ENCODE results near the gene DAB1. TPM values are rescaled to one million over a fixed set of nuclear protein-coding genes. Genes with fewer than 3 reads are reported as not detected.

DAB1 gene
- total RNA-seq, 1 donor from 2014 or later: 14.0 TPM

DNA sequence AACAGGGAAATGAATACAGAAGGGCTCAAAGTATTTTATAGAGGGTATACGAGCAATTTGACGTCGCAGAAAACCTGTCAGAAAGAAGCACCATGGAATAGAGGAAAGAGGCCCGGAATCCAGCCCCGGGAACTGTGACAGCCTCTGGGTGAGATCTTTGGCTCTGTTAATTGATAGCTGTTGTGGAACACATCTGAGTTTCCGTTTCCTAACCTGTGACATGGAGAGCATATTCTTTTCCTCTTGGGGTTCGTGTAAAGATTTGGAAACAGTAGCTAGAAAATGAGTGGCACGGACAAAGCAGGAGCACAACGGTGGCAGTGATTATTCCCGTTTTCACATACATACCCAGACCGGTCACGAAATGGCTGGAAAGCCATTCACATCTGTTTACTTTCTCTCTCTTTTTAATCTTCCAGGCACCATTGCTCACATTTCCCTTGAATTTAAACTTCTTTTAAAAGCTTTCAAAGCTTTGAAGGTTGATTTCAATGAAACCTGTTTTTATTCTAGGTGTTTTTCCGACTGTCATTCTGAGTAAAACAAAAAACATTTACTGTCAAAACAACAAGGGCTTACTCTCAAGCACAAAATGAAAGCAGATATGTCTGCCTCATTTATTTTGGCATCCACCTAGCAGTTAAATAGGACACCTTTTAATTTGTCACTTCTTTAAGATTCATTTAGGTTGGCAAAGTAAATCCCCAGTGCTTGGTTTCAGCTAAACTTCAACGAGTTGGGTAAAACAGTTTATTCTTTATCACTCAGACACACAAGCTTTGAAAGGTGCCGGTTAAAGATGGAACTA lies 431.3 kb downstream of the DAB1 start:
- Mint-ChIP-seq H3K9me3 (no peaks in the 10 kb centered on the region), H3K36me3 (ENCODE audit: low read depth) (no peaks in the 10 kb centered on the region), H3K27me3 (ENCODE audit: low read depth) (no peaks in the 10 kb centered on the region), H3K4me1 (no peaks in the 10 kb centered on the region), H3K27ac (ENCODE audit: unreplicated experiment) (no peak overlapping the region), H3K4me3 (no peak overlapping the region)
- no peak for DNase-seq (ENCODE audit: low read depth, low spot score)
- TF ChIP-seq, protein P1, sequence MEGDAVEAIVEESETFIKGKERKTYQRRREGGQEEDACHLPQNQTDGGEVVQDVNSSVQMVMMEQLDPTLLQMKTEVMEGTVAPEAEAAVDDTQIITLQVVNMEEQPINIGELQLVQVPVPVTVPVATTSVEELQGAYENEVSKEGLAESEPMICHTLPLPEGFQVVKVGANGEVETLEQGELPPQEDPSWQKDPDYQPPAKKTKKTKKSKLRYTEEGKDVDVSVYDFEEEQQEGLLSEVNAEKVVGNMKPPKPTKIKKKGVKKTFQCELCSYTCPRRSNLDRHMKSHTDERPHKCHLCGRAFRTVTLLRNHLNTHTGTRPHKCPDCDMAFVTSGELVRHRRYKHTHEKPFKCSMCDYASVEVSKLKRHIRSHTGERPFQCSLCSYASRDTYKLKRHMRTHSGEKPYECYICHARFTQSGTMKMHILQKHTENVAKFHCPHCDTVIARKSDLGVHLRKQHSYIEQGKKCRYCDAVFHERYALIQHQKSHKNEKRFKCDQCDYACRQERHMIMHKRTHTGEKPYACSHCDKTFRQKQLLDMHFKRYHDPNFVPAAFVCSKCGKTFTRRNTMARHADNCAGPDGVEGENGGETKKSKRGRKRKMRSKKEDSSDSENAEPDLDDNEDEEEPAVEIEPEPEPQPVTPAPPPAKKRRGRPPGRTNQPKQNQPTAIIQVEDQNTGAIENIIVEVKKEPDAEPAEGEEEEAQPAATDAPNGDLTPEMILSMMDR (conservative IDR thresholded peaks at IDR 0.05): no peak

DNA sequence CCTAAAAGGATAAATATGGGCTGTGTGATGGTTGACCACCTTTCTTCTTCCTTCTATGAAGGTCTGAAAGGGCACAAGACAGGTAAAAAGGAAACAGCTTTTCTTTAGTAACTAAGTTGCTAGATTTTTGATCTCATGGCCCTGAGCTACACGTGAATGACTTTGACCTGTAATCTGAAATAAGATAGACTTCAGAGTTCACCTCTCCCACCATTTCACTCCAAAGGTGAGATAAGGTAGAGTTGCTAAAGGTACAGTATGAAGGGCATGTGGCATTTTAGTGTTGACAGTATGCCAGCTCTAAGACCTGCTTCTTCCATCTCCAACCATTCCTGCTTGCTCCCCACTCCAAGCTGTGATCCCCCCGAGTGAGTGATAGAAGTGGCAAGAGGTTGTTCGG lies 432.3 kb downstream of the DAB1 start:
- H3K27me3 Mint-ChIP-seq (ENCODE audit: low read depth): no peaks in the 10 kb centered on the region
- TF ChIP-seq, protein P1 (conservative IDR thresholded peaks at IDR 0.05): no peak
- no peak overlapping the region for H3K27ac Mint-ChIP-seq (ENCODE audit: unreplicated experiment)
- no peak for DNase-seq (ENCODE audit: low read depth, low spot score)
- H3K36me3 Mint-ChIP-seq (ENCODE audit: low read depth): no peaks in the 10 kb centered on the region
- no peak overlapping the region for H3K4me3 Mint-ChIP-seq
- no peaks in the 10 kb centered on the region for H3K9me3 Mint-ChIP-seq
- no peaks in the 10 kb centered on the region for H3K4me1 Mint-ChIP-seq

DNA sequence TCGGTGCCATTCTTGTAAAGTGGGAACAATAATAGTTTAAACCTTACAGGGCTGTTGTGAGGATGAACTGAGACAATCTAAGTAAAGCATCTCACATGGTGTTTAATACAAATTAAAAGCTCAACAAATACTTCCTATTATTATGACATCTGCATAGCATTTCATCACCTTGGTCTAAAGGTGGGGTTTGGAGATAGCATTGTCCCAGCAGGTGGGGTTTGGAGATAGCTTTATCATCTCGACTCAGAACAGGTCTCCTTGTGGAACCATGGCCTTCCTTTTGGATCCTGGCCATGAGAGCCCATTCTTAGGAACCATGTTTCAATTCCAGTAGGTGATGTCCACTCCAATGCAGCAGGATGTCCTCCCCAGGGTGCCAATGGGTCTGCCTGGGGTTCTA lies 437.5 kb downstream of the DAB1 start:
- no peak for DNase-seq (ENCODE audit: low read depth, low spot score)
- Mint-ChIP-seq H3K36me3 (ENCODE audit: low read depth) (no peaks in the 10 kb centered on the region), H3K4me3 (no peak overlapping the region), H3K9me3 (no peaks in the 10 kb centered on the region), H3K27me3 (ENCODE audit: low read depth) (no peaks in the 10 kb centered on the region), H3K27ac (ENCODE audit: unreplicated experiment) (no peak overlapping the region), H3K4me1 (no peaks in the 10 kb centered on the region)
- TF ChIP-seq, protein P1 (conservative IDR thresholded peaks at IDR 0.05): no peak

DNA sequence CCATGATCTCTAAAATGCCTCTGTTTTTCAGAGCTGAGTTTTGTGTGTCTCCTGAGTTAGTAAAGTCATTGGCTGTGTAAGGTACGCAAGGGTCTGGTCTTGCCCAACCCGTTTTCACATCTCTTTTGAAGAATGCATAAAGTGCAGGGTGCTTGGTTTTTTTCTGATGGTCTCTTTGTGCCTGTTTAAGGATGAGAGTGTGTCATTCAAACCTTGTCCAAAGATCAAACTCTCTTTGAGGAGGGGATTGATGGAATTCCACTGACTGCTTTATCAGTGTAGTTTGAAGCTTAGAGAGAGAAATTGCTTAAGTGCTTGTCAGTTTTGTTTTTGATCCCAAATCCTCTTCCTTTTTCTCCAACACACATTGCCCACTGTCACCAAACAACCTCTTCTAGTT lies 438.0 kb downstream of the DAB1 start:
- DNase-seq (ENCODE audit: low read depth, low spot score): no peak
- H3K4me1 Mint-ChIP-seq: no peaks in the 10 kb centered on the region
- H3K9me3 Mint-ChIP-seq: no peaks in the 10 kb centered on the region
- H3K4me3 Mint-ChIP-seq: no peak overlapping the region
- TF ChIP-seq, protein P1 (conservative IDR thresholded peaks at IDR 0.05): no peak
- H3K27ac Mint-ChIP-seq (ENCODE audit: unreplicated experiment): no peak overlapping the region
- H3K36me3 Mint-ChIP-seq (ENCODE audit: low read depth): no peaks in the 10 kb centered on the region
- no peaks in the 10 kb centered on the region for H3K27me3 Mint-ChIP-seq (ENCODE audit: low read depth)

DNA sequence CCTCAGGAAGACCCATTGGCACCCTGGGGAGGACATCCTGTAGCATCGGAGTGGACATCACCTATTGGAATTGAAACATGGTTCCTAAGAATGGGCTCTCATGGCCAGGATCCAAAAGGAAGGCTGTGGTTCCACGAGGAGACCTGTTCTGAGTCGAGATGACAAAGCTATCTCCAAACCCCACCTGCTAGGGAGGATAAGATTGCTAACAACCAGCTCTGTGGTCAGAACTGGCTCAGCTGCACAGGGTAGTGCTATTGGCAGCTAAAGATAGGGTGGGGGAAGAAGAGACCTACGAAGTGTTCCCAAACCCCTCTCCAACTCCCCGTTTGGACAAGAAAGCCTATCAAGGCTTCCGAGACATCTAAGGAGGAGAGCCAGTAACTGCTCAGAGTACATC lies 440.4 kb downstream of the DAB1 start:
- Mint-ChIP-seq H3K36me3 (ENCODE audit: low read depth) (no peaks in the 10 kb centered on the region), H3K4me1 (no peaks in the 10 kb centered on the region), H3K4me3 (no peak overlapping the region), H3K27ac (ENCODE audit: unreplicated experiment) (no peak overlapping the region), H3K27me3 (ENCODE audit: low read depth) (no peaks in the 10 kb centered on the region), H3K9me3 (no peaks in the 10 kb centered on the region)
- no peak for DNase-seq (ENCODE audit: low read depth, low spot score)
- TF ChIP-seq, protein P1 (conservative IDR thresholded peaks at IDR 0.05): no peak
